COLO668 (cell line): ENCODE data around the gene USP17L28.
"Not testable (repeated sequence)": the region's sequence is repeated elsewhere in the genome, so short reads cannot be mapped to it uniquely, and the experiment has no call there.

Source experiments
- DNase-seq: peaks from one replicate; lab custom pipeline; 2025; ENCODE audit not compliant: unreplicated experiment; lab: John Stamatoyannopoulos, UW

Gene USP17L28, protein sequence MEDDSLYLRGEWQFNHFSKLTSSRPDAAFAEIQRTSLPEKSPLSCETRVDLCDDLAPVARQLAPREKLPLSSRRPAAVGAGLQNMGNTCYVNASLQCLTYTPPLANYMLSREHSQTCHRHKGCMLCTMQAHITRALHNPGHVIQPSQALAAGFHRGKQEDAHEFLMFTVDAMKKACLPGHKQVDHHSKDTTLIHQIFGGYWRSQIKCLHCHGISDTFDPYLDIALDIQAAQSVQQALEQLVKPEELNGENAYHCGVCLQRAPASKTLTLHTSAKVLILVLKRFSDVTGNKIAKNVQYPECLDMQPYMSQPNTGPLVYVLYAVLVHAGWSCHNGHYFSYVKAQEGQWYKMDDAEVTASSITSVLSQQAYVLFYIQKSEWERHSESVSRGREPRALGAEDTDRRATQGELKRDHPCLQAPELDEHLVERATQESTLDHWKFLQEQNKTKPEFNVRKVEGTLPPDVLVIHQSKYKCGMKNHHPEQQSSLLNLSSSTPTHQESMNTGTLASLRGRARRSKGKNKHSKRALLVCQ

DNA sequence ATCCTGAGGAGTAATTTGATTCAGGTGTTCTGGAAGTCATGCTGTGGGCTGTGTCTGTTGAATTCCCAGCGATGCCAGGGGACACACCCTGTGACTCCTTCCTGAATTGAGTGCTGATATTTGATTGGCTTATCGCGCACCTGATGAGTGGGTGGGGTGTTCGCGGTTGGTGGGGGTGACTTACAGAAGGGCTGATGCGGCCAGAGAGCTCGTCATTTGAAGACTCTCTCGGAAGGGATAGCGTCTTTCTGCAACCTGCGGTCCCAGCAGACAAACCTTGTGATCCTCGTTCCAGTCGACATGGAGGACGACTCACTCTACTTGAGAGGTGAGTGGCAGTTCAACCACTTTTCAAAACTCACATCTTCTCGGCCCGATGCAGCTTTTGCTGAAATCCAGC is at the start of gene USP17L28:
Gene USP17L28, plus strand, starts transcription at position 301 of the 400 bp plus-strand sequence. Its CDS starts 0 bp downstream, at position 301.
- DNase-seq: not testable (repeated sequence)

DNA sequence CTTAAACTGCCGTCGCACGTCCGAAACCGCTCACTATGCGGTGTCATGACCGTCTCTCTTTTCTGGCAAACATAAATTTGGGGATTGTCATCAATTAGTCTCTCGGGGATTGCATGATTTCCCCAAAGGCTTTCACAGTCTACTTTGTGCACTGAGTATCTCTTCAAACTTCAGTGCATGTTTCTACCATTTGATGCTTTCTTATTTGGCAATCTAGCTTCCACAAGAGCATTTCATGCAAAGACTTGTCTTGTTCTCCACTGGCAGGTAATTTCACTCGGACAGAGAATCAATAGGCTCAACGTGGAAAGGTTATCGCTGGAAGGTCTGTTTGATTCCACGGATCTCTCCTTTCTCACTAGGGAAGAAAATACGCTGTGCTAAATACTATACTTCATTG is 24.5 kb upstream of the USP17L28 start:
- not testable (repeated sequence) for DNase-seq

DNA sequence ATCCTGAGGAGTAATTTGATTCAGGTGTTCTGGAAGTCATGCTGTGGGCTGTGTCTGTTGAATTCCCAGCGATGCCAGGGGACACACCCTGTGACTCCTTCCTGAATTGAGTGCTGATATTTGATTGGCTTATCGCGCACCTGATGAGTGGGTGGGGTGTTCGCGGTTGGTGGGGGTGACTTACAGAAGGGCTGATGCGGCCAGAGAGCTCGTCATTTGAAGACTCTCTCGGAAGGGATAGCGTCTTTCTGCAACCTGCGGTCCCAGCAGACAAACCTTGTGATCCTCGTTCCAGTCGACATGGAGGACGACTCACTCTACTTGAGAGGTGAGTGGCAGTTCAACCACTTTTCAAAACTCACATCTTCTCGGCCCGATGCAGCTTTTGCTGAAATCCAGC is 23.8 kb upstream of the USP17L28 start, which contains the start of gene USP17L24:
Gene USP17L24, plus strand, starts transcription at position 301 of the 400 bp plus-strand sequence. Its CDS starts 0 bp downstream, at position 301.
- DNase-seq: not testable (repeated sequence)

DNA sequence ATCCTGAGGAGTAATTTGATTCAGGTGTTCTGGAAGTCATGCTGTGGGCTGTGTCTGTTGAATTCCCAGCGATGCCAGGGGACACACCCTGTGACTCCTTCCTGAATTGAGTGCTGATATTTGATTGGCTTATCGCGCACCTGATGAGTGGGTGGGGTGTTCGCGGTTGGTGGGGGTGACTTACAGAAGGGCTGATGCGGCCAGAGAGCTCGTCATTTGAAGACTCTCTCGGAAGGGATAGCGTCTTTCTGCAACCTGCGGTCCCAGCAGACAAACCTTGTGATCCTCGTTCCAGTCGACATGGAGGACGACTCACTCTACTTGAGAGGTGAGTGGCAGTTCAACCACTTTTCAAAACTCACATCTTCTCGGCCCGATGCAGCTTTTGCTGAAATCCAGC is 19.1 kb upstream of the USP17L28 start, which contains the start of gene USP17L25:
Gene USP17L25, plus strand, starts transcription at position 301 of the 400 bp plus-strand sequence. Its CDS starts 0 bp downstream, at position 301.
- not testable (repeated sequence) for DNase-seq

DNA sequence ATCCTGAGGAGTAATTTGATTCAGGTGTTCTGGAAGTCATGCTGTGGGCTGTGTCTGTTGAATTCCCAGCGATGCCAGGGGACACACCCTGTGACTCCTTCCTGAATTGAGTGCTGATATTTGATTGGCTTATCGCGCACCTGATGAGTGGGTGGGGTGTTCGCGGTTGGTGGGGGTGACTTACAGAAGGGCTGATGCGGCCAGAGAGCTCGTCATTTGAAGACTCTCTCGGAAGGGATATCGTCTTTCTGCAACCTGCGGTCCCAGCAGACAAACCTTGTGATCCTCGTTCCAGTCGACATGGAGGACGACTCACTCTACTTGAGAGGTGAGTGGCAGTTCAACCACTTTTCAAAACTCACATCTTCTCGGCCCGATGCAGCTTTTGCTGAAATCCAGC is 14.3 kb upstream of the USP17L28 start, which contains the start of gene USP17L26:
Gene USP17L26, plus strand, starts transcription at position 301 of the 400 bp plus-strand sequence. Its CDS starts 0 bp downstream, at position 301.
- not testable (repeated sequence) for DNase-seq

DNA sequence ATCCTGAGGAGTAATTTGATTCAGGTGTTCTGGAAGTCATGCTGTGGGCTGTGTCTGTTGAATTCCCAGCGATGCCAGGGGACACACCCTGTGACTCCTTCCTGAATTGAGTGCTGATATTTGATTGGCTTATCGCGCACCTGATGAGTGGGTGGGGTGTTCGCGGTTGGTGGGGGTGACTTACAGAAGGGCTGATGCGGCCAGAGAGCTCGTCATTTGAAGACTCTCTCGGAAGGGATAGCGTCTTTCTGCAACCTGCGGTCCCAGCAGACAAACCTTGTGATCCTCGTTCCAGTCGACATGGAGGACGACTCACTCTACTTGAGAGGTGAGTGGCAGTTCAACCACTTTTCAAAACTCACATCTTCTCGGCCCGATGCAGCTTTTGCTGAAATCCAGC is 9.6 kb upstream of the USP17L28 start, which contains the start of gene USP17L5:
Gene USP17L5, plus strand, starts transcription at position 301 of the 400 bp plus-strand sequence. Its CDS starts 0 bp downstream, at position 301.
- not testable (repeated sequence) for DNase-seq

DNA sequence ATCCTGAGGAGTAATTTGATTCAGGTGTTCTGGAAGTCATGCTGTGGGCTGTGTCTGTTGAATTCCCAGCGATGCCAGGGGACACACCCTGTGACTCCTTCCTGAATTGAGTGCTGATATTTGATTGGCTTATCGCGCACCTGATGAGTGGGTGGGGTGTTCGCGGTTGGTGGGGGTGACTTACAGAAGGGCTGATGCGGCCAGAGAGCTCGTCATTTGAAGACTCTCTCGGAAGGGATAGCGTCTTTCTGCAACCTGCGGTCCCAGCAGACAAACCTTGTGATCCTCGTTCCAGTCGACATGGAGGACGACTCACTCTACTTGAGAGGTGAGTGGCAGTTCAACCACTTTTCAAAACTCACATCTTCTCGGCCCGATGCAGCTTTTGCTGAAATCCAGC is 4.8 kb upstream of the USP17L28 start, which contains the start of gene USP17L27:
Gene USP17L27, plus strand, starts transcription at position 301 of the 400 bp plus-strand sequence. Its CDS starts 0 bp downstream, at position 301.
- DNase-seq: not testable (repeated sequence)

DNA sequence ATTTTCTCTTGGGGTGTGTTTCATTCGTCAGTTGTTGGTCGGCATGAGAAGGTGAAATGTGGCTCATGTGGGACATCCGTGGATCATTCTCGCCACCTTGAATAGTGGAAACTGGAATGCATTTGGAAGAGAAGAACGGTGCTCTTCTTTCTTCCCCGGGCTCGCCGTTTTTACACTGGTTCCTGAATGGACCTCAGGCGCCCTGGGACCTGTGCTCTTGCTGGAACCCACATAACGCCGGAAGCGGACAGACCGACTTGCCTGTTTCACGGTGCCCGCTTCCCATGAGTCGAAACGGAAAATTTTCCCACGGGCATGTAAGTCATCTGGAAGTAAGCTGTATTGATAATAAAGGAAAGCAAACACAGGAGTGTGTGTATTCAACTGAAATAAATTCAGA is 2.2 kb downstream of the USP17L28 start:
- DNase-seq: not testable (repeated sequence)

DNA sequence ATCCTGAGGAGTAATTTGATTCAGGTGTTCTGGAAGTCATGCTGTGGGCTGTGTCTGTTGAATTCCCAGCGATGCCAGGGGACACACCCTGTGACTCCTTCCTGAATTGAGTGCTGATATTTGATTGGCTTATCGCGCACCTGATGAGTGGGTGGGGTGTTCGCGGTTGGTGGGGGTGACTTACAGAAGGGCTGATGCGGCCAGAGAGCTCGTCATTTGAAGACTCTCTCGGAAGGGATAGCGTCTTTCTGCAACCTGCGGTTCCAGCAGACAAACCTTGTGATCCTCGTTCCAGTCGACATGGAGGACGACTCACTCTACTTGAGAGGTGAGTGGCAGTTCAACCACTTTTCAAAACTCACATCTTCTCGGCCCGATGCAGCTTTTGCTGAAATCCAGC is 4.6 kb downstream of the USP17L28 start, which contains the start of gene USP17L29:
Gene USP17L29, plus strand, starts transcription at position 301 of the 400 bp plus-strand sequence. Its CDS starts 0 bp downstream, at position 301.
- not testable (repeated sequence) for DNase-seq

DNA sequence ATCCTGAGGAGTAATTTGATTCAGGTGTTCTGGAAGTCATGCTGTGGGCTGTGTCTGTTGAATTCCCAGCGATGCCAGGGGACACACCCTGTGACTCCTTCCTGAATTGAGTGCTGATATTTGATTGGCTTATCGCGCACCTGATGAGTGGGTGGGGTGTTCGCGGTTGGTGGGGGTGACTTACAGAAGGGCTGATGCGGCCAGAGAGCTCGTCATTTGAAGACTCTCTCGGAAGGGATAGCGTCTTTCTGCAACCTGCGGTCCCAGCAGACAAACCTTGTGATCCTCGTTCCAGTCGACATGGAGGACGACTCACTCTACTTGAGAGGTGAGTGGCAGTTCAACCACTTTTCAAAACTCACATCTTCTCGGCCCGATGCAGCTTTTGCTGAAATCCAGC is 14.1 kb downstream of the USP17L28 start, which contains the start of gene USP17L30:
Gene USP17L30, plus strand, starts transcription at position 301 of the 400 bp plus-strand sequence. Its CDS starts 0 bp downstream, at position 301.
- not testable (repeated sequence) for DNase-seq

DNA sequence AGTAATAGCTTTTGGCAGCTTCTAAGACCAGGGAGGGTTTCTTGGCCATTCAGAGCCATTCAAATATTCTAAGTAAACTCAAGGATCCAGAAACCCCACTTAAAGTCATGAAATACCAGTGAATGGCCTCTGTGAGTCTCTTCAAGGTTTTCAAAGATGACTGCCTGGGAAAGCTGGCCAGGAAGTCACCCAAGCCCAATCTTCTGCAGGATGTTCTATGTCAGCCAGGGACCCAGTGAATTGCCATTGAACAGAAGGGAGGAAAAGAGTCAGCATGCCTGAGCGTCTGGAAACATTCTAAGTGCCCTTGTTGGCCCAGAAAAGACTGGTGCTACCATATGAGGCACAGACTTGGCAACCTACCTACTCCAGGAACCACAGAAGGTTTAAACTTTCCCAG is 31.2 kb downstream of the USP17L28 start:
- not testable (repeated sequence) for DNase-seq

DNA sequence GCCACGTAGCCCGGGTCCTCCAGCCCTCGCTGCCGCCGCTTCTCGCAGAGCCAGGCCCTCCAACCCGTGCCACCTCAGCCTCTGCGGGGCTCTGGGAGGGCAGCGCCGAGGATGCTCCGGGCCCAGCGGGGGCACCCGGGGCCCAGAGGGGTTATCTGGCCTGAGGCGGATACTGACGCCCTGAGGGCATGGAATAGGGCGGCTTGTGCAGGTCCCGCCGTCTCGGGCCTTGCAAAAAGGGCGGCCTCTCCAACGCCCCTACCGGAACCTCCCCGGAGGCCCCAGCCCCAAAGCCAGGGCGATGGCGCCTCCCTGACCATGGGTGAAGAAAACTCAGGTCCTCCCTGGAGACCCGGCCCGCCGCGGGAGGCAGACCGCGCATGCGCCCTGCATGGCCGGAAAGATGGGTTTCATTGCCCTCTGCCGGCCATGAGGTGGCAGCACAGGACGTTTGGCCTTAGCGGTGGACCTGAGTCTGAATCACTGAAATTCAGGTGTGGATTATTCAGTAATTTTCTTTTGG is 32.4 kb downstream of the USP17L28 start:
- not testable (repeated sequence) for DNase-seq

DNA sequence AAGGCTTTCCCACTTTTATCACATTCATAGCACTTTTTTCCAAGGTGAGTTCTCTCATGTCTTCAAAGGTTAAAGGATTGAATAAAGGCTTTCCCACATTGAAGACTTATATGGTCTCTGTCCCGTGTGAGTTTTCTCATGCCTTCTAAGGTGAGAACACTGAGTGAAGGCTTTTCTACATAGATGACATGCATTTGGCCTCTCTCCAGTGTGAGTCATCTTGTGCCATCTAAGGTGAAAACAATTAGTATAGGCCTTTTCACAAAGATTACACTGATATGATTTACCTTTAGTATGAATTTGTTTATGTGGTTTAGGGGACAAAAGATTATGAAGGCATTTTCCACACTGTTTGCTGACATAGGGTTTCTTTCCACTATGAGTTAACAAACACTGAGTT is 35.4 kb downstream of the USP17L28 start:
- no peak for DNase-seq

DNA sequence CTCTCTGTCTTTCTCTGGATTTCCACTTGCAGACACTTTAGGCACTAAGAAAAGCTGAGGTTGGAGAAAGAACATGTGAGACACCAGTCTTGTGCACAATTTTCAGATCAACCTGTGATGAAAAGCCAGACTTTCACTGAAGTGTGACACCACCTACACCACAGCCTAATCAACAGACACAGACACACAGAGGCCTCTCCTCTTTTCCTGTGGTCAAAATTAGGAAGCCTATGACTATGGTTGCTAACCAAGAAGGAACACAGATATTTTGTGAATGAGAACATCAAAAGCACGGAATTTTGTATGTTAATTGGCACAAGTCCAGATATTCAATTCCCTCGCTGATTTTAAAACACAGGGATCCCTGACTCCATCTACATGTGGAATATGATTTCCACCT is 40.3 kb downstream of the USP17L28 start:
- not testable (repeated sequence) for DNase-seq
